ENCODE data around the gene FKBP6. TPM values are rescaled to one million over a fixed set of nuclear protein-coding genes. Genes with fewer than 3 reads are reported as not detected.
A peak's percentile ranks its signal among the peaks of the same experiment; 100 is the strongest.

FKBP6 gene
- total and polyA plus RNA-seq, 9 of the 15 experiments (the other 6 are each of a cell fraction or from before 2014, with no cell fraction given) = not detected

GRCh38 chr7:73308665-73309214, 19.2 kb upstream of the FKBP6 start, which contains the start of gene NSUN5 (continued):
- TF ChIP-seq HMGXB4 (CRISPR knock-in tag; IDR thresholded peaks at IDR 0.05) = no peak
- TF ChIP-seq DNMT1 (IDR thresholded peaks at IDR 0.05) = no peak
- TF ChIP-seq MECOM (CRISPR knock-in tag; IDR thresholded peaks at IDR 0.05) = no peak
- TF ChIP-seq CREB3L1 (IDR thresholded peaks at IDR 0.05; ENCODE audit: borderline replicate concordance, low read depth) = peak; percentile 47; the same call in 1 of the 2 replicates
- no peak for TF ChIP-seq ZNF3 (CRISPR knock-in tag; IDR thresholded peaks at IDR 0.05)
- TF ChIP-seq ZZZ3 (IDR thresholded peaks at IDR 0.05) = no peak
- no peak for TF ChIP-seq KAT2B (IDR thresholded peaks at IDR 0.05; ENCODE audit: low read depth, low read length)
- TF ChIP-seq POLR2AphosphoS2 (IDR thresholded peaks at IDR 0.05; ENCODE audit: low read length) = no peak
- peak; percentile 3 for TF ChIP-seq ZFP36 (IDR thresholded peaks at IDR 0.05; ENCODE audit: low read depth, low read length, partially characterized antibody)
- TF ChIP-seq ZNF277 (CRISPR knock-in tag; IDR thresholded peaks at IDR 0.05; ENCODE audit: borderline replicate concordance) = no peak
- peak; percentile 97 for TF ChIP-seq ZNF395 (CRISPR knock-in tag; IDR thresholded peaks at IDR 0.05)
- no peak for TF ChIP-seq YBX1 (IDR thresholded peaks at IDR 0.05)
- TF ChIP-seq HOXB6 (CRISPR knock-in tag; IDR thresholded peaks at IDR 0.05; ENCODE audit: borderline replicate concordance) = no peak
- no peak for TF ChIP-seq BRCA1 (IDR thresholded peaks at IDR 0.05)
- no peak for TF ChIP-seq BRCA1 (CRISPR knock-in tag; IDR thresholded peaks at IDR 0.05)
- no peak for TF ChIP-seq TAF15 (IDR thresholded peaks at IDR 0.05; ENCODE audit: low read depth, low read length)
- no peak for TF ChIP-seq HNRNPL (IDR thresholded peaks at IDR 0.05; ENCODE audit: low read depth, low read length)
- TF ChIP-seq ZNF507 (tag; conservative IDR thresholded peaks at IDR 0.05) = no peak
- no peak for TF ChIP-seq DACH1 (IDR thresholded peaks at IDR 0.05; ENCODE audit: partially characterized antibody)
- no peak for TF ChIP-seq TCF15 (CRISPR knock-in tag; IDR thresholded peaks at IDR 0.05)
- TF ChIP-seq SIN3A (IDR thresholded peaks at IDR 0.05; ENCODE audit: borderline replicate concordance in 2 of 2, control insufficient read depth in 1 of 2, low read depth in 2 of 2, low read length in 2 of 2) = peak; percentile 79 to 96
